CD4-positive, alpha-beta T cell (primary cell): ENCODE data around the gene RGCC. TPM values are rescaled to one million over a fixed set of nuclear protein-coding genes. Genes with fewer than 3 reads are reported as not detected.

Experiments
- ATAC-seq: fragments of 200-7000 bp; cut with Tn5 transposase; one replicate; pipeline ENCODE4 v1.10.0; 2022; ENCODE audit warnings: mild to moderate bottlenecking; ENCODE audit not compliant: poor library complexity
- CTCF ChIA-PET: fragments of 350-600 bp; sonication (Branson Sonifier 250); formaldehyde crosslinking; loops from one replicate; lab custom pipeline; 2021; ENCODE audit warnings: antibody characterized with exemption, inconsistent platforms; lab: Charles Lee
- POLR2A ChIA-PET: fragments of 350-600 bp; sonication (Branson Sonifier 250); formaldehyde crosslinking; loops from one replicate; lab custom pipeline; 2021; ENCODE audit warnings: antibody characterized with exemption, inconsistent platforms; lab: Charles Lee
- DNase-seq, 14 experiments: peaks; one replicate each; pipeline ENCODE4 v3.0.0-alpha.2; 2013 to 2020; ENCODE audit warnings: mixed read lengths in 2 of 14
- H3K27ac ChIP-seq, 2 donors: one replicate each; pipeline versions ENCODE4 v1.5.1 to v1.7.0; 2013; ENCODE audit warnings: low read length in 2 of 2, low read depth in 1 of 2, mild to moderate bottlenecking in 1 of 2
- H3K27me3 ChIP-seq, 2 experiments: 1 replicate in 1 of 2; 2 replicates in 1 of 2; pipeline versions ENCODE4 v1.6.1 to v1.7.0; 2013; ENCODE audit warnings: low read length in 2 of 2, control low read depth in 1 of 2, mild to moderate bottlenecking in 1 of 2, moderate library complexity in 1 of 2; ENCODE audit not compliant: insufficient read depth in 2 of 2, control insufficient read depth in 1 of 2
- H3K36me3 ChIP-seq: one replicate; pipeline ENCODE4 v1.6.1; 2013; ENCODE audit warnings: low read length, control low read depth; ENCODE audit not compliant: insufficient read depth
- H3K4me1 ChIP-seq: one replicate; pipeline ENCODE4 v1.6.1; 2013; ENCODE audit warnings: low read length, control low read depth; ENCODE audit not compliant: insufficient read depth
- H3K4me3 ChIP-seq: one replicate; pipeline ENCODE4 v1.5.1; 2013; ENCODE audit warnings: mild to moderate bottlenecking, low read length, moderate library complexity
- H3K9me3 ChIP-seq, 2 experiments: 1 replicate in 1 of 2; 2 replicates in 1 of 2; pipeline versions ENCODE4 v1.6.1 to v1.7.0; 2013; ENCODE audit warnings: low read length in 2 of 2, mild to moderate bottlenecking in 2 of 2, control low read depth in 1 of 2, moderate library complexity in 1 of 2; ENCODE audit not compliant: control insufficient read depth in 1 of 2, insufficient read depth in 1 of 2
- H3K27ac Mint-ChIP-seq: one replicate; pipeline ENCODE4 v1.8.0; 2020; ENCODE audit warnings: mixed read lengths
- H3K27me3 Mint-ChIP-seq: one replicate; pipeline ENCODE4 v1.8.0; 2021; ENCODE audit warnings: mixed read lengths
- H3K36me3 Mint-ChIP-seq: one replicate; pipeline ENCODE4 v1.8.0; 2021; ENCODE audit warnings: low read depth, mixed read lengths
- H3K4me1 Mint-ChIP-seq: one replicate; pipeline ENCODE4 v1.8.0; 2021; ENCODE audit warnings: low read depth, mixed read lengths
- H3K4me3 Mint-ChIP-seq: one replicate; pipeline ENCODE4 v1.8.0; 2020; ENCODE audit warnings: mild to moderate bottlenecking, mixed read lengths
- H3K9me3 Mint-ChIP-seq: one replicate; pipeline ENCODE4 v1.8.0; 2020; ENCODE audit warnings: mixed read lengths
- intact Hi-C, 2 experiments: fragments of 100-400 bp; cut with DNase I in 1 of 2; cut with micrococcal nuclease in 1 of 2; formaldehyde crosslinking; loops; one replicate each; pipeline versions ENCODE4 v1.15.1 to v1.9.0; 2023 to 2025; cut with DNase I, micrococcal nuclease
- total RNA-seq, 174 experiments: library from RNA in 2 of 174; stranded (reverse) in 2 of 174; gene quantifications; one replicate each; pipeline ENCODE4 v1.2.3 and lab custom pipeline; 2021 to 2026
- TF ChIP-seq, protein P1 (sequence below): fragments of 200-600 bp; IDR thresholded peaks from one replicate; pipeline ENCODE4 v1.8.0; 2022; ENCODE audit warnings: antibody characterized with exemption, mild to moderate bottlenecking

The RGCC gene
- total RNA-seq, 2 experiments from 2014 or later, result 752 to 758 TPM

DNA sequence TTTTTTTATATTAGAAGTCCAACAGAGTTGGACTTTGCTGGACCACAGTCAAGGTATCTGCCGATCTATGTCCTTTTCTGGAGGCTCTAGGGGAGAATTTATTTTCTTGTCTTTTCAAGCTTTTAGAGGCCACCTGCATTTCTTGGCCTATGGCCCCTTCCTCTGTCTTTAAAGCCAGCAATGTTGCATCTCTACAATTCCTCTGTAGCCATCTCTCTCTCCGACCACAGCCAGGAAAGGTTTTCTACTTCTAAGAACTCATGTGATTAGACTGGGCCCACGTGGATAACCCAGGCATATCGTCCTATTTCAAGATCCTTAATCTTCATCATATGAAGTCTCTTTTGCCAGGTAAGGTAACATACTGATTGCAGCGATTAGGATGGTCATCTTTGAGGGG lies 43.5 kb upstream of the RGCC start:
- DNase-seq, result no peak
- CTCF ChIA-PET, result interaction anchor here (1.7 kb wide), 1 partner anchor 239 kb away, joined by 4 read pairs; no protein-coding TSS in a partner anchor
- Histone ChIP-seq H3K4me3 (no peak overlapping the region), H3K4me1 (peaks cover 4% of the 10 kb centered on the region), H3K9me3 (no peaks in the 10 kb centered on the region), H3K27me3 (no peaks in the 10 kb centered on the region), H3K36me3 (no peaks in the 10 kb centered on the region), H3K27ac (no peak overlapping the region)
- Mint-ChIP-seq H3K9me3 (no peaks in the 10 kb centered on the region), H3K4me1 (peaks cover 5% of the 10 kb centered on the region), H3K27ac (no peak overlapping the region), H3K27me3 (no peaks in the 10 kb centered on the region), H3K36me3 (no peaks in the 10 kb centered on the region), H3K4me3 (no peak overlapping the region)
- intact Hi-C loops, result loop anchor here (5.0 to 10.0 kb wide), 2 partner anchors 698 to 701 kb away; no protein-coding TSS in a partner anchor
- no peak for ATAC-seq
- TF ChIP-seq, protein P1, sequence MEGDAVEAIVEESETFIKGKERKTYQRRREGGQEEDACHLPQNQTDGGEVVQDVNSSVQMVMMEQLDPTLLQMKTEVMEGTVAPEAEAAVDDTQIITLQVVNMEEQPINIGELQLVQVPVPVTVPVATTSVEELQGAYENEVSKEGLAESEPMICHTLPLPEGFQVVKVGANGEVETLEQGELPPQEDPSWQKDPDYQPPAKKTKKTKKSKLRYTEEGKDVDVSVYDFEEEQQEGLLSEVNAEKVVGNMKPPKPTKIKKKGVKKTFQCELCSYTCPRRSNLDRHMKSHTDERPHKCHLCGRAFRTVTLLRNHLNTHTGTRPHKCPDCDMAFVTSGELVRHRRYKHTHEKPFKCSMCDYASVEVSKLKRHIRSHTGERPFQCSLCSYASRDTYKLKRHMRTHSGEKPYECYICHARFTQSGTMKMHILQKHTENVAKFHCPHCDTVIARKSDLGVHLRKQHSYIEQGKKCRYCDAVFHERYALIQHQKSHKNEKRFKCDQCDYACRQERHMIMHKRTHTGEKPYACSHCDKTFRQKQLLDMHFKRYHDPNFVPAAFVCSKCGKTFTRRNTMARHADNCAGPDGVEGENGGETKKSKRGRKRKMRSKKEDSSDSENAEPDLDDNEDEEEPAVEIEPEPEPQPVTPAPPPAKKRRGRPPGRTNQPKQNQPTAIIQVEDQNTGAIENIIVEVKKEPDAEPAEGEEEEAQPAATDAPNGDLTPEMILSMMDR, result no peak
- POLR2A ChIA-PET, result no interaction called here

DNA sequence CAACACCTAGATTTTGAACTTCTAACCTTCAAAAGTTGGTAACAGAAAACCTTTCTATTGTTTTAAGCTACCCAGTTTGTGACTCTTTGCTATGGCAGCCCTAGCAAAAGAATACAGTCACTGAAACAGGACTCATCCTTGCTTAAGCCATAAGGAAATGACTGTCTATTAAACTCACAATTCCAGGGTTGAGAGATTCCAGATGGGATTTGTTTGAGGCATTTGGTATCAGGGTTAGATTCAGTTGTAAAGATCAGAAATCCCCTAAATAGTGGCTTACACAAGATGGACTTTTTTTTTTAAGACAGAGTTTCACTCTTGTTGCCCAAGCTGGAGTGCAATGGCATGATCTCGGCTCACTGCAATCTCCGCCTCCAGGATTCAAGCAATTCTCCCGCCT lies 41.1 kb upstream of the RGCC start:
- TF ChIP-seq, protein P1, result no peak
- ATAC-seq (no peak), DNase-seq (no peak)
- ChIA-PET POLR2A (no interaction called here), CTCF (interaction anchor here (1.0 kb wide), 1 partner anchor 236 kb away, joined by 3 read pairs; no protein-coding TSS in a partner anchor)
- H3K4me1 Mint-ChIP-seq, result peaks cover 5% of the 10 kb centered on the region
- Histone ChIP-seq H3K36me3 (no peaks in the 10 kb centered on the region), H3K4me3 (no peak overlapping the region), H3K27me3 (no peaks in the 10 kb centered on the region), H3K9me3 (no peaks in the 10 kb centered on the region), H3K27ac (no peak overlapping the region), H3K4me1 (peaks cover 4% of the 10 kb centered on the region)
- H3K9me3 Mint-ChIP-seq, result no peaks in the 10 kb centered on the region
- no peak overlapping the region for H3K27ac Mint-ChIP-seq
- H3K27me3 Mint-ChIP-seq, result no peaks in the 10 kb centered on the region
- no peak overlapping the region for H3K4me3 Mint-ChIP-seq
- H3K36me3 Mint-ChIP-seq, result no peaks in the 10 kb centered on the region
- intact Hi-C loops, result loop anchor here in 1 of 2 experiments (10.0 kb wide), 1 partner anchor 699 kb away; no protein-coding TSS in a partner anchor

DNA sequence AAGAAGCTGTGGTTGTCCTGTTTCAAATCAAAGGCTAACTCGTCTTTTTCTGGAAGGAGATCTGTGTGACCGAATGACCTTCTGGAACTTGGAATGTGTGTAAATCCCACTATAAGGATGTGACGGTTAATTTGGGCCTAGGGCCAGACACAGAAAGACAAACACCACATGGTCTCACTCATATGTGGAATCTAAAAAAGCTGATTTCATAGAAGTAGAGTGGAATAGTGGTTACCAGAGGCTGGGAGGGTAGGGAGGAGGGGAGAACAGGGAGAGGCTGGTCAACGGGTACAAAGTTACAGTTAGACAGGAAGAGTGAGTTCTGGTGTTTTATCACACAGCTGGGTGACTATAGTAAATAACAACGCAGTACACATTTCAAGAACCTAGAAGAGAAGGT lies 39.3 kb upstream of the RGCC start:
- Histone ChIP-seq H3K4me3 (no peak overlapping the region), H3K9me3 (no peaks in the 10 kb centered on the region), H3K4me1 (no peaks in the 10 kb centered on the region), H3K27ac (no peak overlapping the region), H3K27me3 (no peaks in the 10 kb centered on the region), H3K36me3 (no peaks in the 10 kb centered on the region)
- intact Hi-C loops, result loop anchor here in 1 of 2 experiments (10.0 kb wide), 1 partner anchor 697 kb away; no protein-coding TSS in a partner anchor
- no peaks in the 10 kb centered on the region for H3K36me3 Mint-ChIP-seq
- DNase-seq, result no peak
- H3K4me3 Mint-ChIP-seq, result no peak overlapping the region
- H3K27me3 Mint-ChIP-seq, result no peaks in the 10 kb centered on the region
- no peak for ATAC-seq
- ChIA-PET CTCF (no interaction called here), POLR2A (interaction anchor here (0.6 kb wide), 1 partner anchor 212 kb away, joined by 4 read pairs; no protein-coding TSS in a partner anchor)
- no peaks in the 10 kb centered on the region for H3K9me3 Mint-ChIP-seq
- no peaks in the 10 kb centered on the region for H3K4me1 Mint-ChIP-seq
- H3K27ac Mint-ChIP-seq, result no peak overlapping the region
- TF ChIP-seq, protein P1, result no peak
